HG02642 (cell line): ENCODE data around the gene MYO18B.

Source experiments
- ATAC-seq: cut with Tn5 transposase; IDR thresholded peaks from one replicate; pipeline ENCODE4 v1.9.1; 2021; ENCODE audit warnings: mild to moderate bottlenecking; ENCODE audit not compliant: unreplicated experiment, poor library complexity

Gene MYO18B

GRCh38 chr22:25817092-25817943 is 75.3 kb downstream of the MYO18B start:
- ATAC-seq: no peak

DNA sequence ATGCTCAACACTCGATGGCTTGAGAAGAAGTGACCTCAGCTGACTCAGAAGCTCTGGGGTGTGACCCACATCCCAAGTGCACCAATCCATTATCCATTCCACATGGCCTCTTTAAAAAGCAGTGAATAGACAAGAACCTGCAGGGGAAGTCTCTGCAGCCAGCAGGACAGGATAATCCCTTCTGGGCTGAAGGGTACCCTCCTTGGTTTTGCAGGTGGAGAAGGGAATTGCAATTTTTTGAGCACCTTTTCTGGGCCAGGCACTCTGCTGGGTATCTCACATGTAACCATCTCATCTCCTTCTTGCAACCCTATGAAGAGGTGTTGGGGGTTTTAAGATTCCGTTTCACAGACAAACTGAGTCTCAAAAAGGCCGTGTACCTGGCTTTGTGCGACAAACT is 76.6 kb downstream of the MYO18B start:
- ATAC-seq: no peak

GRCh38 chr22:25822344-25822743 is 80.4 kb downstream of the MYO18B start:
- no peak for ATAC-seq

GRCh38 chr22:25823276-25823675 is 81.3 kb downstream of the MYO18B start:
- ATAC-seq: no peak

GRCh38 chr22:25824828-25825423 is 82.9 kb downstream of the MYO18B start:
- ATAC-seq: no peak

DNA sequence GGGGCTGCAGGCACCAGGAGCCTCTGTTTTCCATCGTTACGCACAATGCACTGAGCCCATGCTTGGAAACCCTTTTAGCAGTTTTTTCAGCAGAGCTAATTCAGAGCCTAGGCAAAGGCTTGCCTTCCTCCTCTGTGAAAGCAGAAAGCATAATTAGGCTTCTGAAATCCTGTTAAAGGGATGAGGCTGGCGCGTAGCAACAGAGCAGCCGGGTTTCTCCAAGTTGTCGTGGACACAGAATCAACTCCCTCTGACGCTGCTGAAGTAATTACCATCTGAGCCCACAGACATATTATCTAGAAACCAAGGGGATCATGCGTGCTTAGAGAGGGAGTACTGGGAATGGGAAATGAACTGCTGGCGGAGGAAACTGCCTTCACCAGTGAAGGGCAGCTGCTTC is 85.4 kb downstream of the MYO18B start:
- no peak for ATAC-seq

DNA sequence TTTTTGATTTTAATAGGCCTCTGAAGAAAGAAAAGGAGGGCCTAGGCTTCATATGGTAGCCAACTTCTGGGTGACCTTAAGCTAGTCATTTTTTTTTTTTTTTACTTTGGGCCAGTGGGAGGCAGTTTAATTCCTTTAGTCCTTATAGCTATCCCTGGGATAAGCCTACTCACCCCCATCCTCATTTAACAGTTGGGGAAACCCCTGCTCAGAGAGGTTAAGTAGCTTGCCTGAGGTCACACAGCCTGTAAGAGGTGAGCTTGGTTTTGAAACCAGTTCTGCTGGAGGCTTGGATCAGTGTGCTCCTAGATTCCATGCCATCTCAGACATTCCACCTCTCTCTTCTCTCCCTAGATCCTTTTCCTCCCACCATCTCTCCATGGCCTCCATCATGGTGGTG is 86.4 kb downstream of the MYO18B start:
- ATAC-seq: no peak

- no peak for ATAC-seq
These were observed 87.2 kb downstream of the MYO18B start for GRCh38 chr22:25829237-25829636.

- no peak for ATAC-seq
These were observed 88.1 kb downstream of the MYO18B start for GRCh38 chr22:25829808-25830777.

DNA sequence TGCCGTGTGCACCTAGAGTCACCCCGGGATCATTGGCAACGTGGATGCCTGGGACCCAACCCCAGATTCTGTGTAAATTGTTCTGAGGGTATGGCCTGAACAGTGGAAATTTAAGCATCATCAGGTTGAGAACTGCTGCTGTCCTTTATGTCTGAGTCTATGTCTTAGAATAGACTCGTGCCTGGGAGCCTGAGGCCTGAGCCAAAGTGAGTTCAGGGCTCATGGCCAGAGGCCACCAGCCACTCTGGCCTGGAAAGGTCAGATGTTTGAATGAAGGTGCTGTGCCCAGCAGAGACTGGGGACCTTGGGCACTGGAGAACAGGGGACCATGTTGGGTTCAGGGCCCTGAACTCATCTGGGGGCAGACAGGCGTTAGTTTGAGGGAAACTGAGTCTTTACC is 91.1 kb downstream of the MYO18B start:
- no peak for ATAC-seq

- ATAC-seq: no peak
These were observed 91.7 kb downstream of the MYO18B start for GRCh38 chr22:25833676-25834075.

- ATAC-seq: no peak
These were observed 92.5 kb downstream of the MYO18B start for GRCh38 chr22:25834490-25834889.

DNA sequence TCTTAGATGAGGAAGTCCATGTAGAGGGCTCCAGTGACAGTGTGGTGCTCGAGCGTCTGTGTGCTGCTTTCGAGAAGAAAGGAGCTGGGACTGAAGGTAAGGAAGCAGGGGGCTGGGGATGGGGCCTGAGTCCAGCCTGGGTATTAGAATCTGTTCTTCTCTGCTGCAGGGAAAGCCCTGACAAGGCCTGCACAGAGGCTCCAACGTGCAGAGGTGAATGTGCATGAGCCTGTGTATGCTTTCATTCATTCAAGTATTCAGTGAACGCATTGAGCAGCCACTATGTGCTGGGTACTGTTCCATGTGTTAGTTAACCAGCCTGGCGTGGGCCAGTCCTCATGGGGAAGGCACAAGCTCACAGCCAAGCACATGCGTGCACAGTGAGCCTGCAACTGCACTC is 93.4 kb downstream of the MYO18B start:
- ATAC-seq: no peak

- no peak for ATAC-seq
These were observed 95.4 kb downstream of the MYO18B start for GRCh38 chr22:25837288-25837900.

- ATAC-seq: no peak
These were observed 97.2 kb downstream of the MYO18B start for GRCh38 chr22:25838960-25839741.

GRCh38 chr22:25839755-25840154 is 97.8 kb downstream of the MYO18B start:
- ATAC-seq: no peak

DNA sequence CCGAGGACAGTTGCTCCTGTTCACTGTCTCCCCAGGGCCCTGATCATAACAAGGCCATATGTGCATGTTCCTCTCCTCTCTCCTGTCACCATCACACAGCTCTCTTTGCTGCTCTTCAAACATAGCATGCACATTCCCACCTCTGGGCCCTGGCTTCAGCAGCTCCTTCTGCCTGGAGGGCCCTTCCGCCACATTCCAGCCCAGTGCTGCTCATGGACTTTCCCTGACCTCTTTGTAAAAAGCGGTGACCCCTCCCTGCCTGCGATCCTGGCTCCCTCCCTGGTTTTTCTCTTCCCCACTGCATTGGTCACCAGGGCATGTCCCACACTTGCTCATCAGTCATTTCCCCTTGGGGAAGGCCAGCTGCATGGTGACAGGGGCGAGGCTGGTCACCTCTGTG is 98.2 kb downstream of the MYO18B start:
- ATAC-seq: no peak

- no peak for ATAC-seq
These were observed 98.9 kb downstream of the MYO18B start for GRCh38 chr22:25840891-25841290.

DNA sequence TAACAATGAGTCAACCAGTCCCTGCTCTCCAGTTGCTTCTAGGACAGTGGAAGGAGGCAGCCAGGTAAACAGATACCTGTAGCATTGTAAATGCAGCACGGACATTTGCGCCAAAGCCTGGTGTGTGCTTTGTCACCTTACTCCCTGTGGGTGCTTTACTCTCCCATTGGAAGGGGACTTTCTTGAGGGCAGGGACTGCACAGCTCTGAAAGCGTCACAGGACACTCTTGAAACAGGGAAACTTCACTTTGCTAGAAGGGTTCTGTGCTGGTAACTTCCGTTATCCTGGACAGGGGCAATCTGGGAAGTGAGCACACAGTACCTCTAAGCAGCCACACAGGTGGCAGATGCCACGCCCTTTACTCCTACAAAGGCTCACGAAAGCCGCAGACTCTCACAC is 99.8 kb downstream of the MYO18B start:
- ATAC-seq: no peak
